ENCODE data around the gene PCAT6. TPM values are rescaled to one million over a fixed set of nuclear protein-coding genes. Genes with fewer than 3 reads are reported as not detected.

The PCAT6 gene
- total RNA-seq, 4 donors from 2014 or later = 3.4 to 5.1 (median 4.3) TPM

DNA sequence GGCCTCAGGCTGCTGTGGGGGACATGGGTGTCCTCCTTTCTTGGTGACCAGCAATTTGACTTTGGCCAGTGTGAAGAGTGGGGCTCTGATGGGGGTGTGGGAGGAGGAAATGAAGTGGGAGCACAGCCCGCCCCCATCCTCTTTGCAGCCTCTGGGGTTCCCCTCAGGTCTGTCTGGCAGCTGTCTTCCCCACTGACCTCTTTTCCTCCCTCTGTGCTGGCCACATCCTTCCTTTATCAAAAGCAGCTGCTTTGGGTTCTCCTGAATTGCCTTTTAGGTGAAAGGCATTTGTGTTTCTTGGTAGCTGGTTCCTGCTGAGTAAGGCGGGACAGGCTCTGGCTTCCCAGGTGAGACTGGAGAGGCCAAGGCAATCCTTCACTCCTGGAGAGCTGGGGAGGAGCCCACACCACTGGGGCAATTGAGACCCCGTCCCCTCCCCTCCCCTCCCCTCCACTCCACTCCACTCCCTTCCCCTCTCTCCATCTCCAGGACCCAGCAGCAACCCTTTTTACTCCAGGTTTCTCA, 24.9 kb downstream of the PCAT6 start:
- TF ChIP-seq, protein P1, sequence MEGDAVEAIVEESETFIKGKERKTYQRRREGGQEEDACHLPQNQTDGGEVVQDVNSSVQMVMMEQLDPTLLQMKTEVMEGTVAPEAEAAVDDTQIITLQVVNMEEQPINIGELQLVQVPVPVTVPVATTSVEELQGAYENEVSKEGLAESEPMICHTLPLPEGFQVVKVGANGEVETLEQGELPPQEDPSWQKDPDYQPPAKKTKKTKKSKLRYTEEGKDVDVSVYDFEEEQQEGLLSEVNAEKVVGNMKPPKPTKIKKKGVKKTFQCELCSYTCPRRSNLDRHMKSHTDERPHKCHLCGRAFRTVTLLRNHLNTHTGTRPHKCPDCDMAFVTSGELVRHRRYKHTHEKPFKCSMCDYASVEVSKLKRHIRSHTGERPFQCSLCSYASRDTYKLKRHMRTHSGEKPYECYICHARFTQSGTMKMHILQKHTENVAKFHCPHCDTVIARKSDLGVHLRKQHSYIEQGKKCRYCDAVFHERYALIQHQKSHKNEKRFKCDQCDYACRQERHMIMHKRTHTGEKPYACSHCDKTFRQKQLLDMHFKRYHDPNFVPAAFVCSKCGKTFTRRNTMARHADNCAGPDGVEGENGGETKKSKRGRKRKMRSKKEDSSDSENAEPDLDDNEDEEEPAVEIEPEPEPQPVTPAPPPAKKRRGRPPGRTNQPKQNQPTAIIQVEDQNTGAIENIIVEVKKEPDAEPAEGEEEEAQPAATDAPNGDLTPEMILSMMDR (IDR thresholded peaks at IDR 0.05) = no peak
- no peak for TF ChIP-seq POLR2A (IDR thresholded peaks at IDR 0.05)
- WGBS, 2 donors = 33 to 48% methylated on average over 3 of the region's 3 CpGs
- intact Hi-C loops (cut with DNase I; ENCODE audit: low total_unique reads) = no loop called here

DNA sequence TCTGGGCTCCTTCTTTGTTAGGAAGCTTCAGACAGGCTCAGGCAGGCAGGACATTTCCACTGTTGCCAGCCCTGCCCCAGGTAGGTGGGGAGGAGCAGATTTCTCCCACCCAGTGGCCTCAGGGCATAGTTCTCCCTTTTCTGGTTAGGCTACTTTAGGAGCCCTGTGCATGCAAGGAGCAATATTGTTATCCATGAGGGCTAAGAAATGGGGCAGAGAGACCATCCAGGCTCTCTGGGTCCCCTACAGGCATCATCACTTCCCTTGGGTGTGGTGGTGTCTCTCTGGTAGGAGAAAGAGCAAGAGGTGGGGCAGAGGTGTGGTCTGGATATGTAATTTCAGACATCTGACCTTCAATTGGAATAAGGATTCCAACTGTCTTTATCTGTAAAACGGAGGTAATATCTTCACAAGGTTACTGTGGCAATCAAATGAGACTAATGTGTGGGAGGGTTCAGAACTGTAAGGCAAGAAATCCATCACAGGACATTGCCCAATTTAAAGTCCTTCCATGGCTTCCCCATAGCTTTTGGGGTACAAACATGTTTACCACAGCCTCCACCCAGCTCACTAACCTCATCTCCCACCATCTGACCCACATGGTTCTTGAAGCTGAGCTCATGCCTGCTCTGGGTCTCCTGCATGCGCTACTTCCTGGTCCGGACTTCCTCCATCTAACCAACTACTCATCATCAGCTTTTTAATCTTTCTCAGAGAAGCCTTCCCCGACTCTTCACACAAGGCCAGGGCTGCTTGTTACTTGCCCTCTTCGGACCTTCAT, 26.1 kb downstream of the PCAT6 start:
- intact Hi-C loops (cut with DNase I; ENCODE audit: low total_unique reads) = no loop called here
- no peak for DNase-seq (ENCODE audit: low spot score in 2 of 2)
- 67 to 73% methylated on average over 5 of the region's 5 CpGs for WGBS, 2 donors
- H3K4me3 ChIP-seq (ENCODE audit: low read depth, poor library complexity, severe bottlenecking) = no peak overlapping the region
- no peak for TF ChIP-seq POLR2A (IDR thresholded peaks at IDR 0.05)
- TF ChIP-seq, protein P1 (IDR thresholded peaks at IDR 0.05) = no peak

More for the DNA sequence above, 24.9 kb downstream of the PCAT6 start:
- no peak for DNase-seq (ENCODE audit: low spot score in 2 of 2)
- no peak overlapping the region for H3K4me3 ChIP-seq (ENCODE audit: low read depth, poor library complexity, severe bottlenecking)

DNA sequence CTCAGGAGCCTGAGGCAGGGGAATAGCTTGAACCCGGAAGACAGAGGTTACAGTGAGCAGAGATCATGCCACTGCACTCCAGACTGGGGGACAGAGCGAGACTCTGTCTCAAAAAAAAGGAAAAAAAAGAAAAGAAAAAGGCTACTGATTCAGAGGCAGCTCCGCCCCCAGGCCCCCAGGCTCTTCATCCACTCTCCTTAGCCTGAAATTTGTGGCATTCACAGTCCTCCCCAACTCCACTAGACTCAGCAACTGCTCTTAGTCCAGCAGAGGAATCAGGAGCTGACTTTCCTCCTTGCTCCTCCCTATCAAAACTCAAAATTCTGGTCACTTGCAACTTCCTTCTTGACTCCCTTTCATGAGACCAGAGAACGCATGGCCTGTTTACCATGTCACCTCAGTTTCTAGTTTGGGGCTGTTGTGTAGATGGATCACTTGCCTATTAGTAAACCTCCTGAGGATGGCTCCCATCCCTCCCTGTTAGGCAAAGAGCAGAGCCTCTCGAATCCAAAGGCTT, 27.1 kb downstream of the PCAT6 start:
- DNase-seq (ENCODE audit: low spot score in 2 of 2) = no peak
- WGBS, 2 donors = 68% methylated on average over 5 of the region's 5 CpGs
- no peak overlapping the region for H3K4me3 ChIP-seq (ENCODE audit: low read depth, poor library complexity, severe bottlenecking)
- TF ChIP-seq, protein P1 (IDR thresholded peaks at IDR 0.05) = no peak
- TF ChIP-seq POLR2A (IDR thresholded peaks at IDR 0.05) = no peak
- intact Hi-C loops (cut with DNase I; ENCODE audit: low total_unique reads) = no loop called here

DNA sequence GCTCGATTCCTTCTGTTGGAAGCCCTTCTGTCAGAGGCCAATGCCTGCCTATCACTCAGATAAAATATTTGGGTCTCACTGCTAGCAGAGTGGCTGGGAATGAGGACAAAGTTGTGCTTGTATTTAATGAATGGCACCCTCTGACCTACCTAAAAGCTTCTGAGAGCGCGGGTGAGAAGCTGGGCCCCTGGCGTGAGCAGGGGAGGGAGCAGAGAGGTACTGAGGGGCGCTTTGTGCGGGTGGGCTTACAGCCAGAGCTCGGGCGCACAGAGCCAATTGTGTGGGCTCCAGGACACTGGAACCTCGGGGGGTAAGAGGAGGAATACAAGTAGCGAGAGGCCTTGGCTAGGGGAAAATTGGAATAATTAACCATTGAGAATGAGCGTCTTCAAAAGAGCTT, 32.3 kb downstream of the PCAT6 start:
- WGBS, 2 donors = 82 to 84% methylated on average over 11 of the region's 11 CpGs
- H3K4me3 ChIP-seq (ENCODE audit: low read depth, poor library complexity, severe bottlenecking) = no peak overlapping the region
- no peak for DNase-seq (ENCODE audit: low spot score in 2 of 2)
- TF ChIP-seq, protein P1 (IDR thresholded peaks at IDR 0.05) = no peak
- TF ChIP-seq POLR2A (IDR thresholded peaks at IDR 0.05) = no peak
- intact Hi-C loops (cut with DNase I; ENCODE audit: low total_unique reads) = no loop called here

DNA sequence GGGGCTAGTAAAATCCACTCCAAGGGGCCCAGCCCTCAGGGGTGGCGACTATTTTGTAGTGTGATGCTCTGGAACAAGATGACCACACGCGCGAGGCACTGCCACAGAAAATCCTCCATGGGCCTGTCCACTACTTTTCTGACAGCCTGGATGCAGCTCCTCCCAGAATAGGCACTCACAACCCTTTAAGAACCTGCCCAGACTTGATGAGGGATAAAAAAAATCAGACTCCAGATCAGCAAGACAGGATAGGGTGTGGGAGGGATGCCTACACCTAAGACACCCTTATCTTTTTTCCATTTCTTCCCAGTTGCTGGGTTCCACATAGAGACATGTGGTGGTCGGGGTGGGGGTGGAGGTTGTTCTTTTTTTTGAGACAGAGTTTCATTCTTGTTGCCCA, 33.5 kb downstream of the PCAT6 start:
- DNase-seq (ENCODE audit: low spot score in 2 of 2) = no peak
- no peak for TF ChIP-seq POLR2A (IDR thresholded peaks at IDR 0.05)
- TF ChIP-seq, protein P1 (IDR thresholded peaks at IDR 0.05) = no peak
- intact Hi-C loops (cut with DNase I; ENCODE audit: low total_unique reads) = no loop called here

More for the DNA sequence above, 33.5 kb downstream of the PCAT6 start:
- H3K4me3 ChIP-seq (ENCODE audit: low read depth, poor library complexity, severe bottlenecking) = no peak overlapping the region
- 73 to 76% methylated on average over 5 of the region's 5 CpGs for WGBS, 2 donors
